Fibroblast of upper back skin (primary cell): ENCODE data around the gene MGLL.
A peak's percentile ranks its signal among the peaks of the same experiment; 100 is the strongest.

Experiments used
- DNase-seq: peaks from one replicate; pipeline ENCODE4 v3.0.0-alpha.2; 2013

MGLL gene

DNA sequence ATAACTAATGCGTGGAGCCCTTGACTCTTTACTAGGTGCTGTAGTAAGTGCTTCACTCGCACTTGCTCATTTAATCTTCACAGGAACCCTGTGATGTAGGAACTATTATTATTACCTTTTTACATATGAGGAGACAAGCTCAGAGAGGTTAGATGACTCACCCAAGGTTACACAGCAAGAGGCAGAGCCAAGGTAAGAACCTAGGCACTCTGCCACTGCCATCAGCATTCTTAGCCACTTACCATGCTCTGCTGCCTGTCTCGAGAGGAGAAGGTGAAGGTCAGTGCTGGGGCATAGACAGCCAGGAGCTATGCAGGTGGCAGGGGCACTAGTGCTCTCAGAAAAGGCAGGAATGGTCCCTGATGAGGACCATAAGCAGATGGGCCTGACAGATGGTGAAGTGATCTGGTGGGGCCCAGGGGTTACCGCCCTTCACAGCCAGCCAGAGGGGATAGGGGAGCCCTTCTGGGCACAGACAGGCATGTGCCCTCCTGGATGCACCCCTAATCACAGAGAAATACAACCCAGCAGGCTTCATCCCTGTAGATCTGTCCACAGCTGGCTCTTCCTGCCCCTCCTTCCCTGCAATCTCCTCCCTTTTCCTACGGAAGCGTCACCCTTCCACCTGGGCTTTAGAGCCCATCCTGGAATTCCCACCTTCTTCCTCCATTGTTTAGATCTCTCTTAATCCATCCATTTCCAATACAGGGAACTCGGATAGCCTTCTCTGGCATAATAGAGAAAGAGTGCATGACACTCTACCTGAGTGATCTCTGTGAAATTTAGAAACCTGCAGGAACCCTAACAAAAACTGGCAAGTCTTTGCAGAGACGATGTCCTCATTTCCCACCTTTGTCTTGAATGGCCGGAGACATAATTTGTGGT, 122.7 kb downstream of the MGLL start:
- DNase-seq: no peak

DNA sequence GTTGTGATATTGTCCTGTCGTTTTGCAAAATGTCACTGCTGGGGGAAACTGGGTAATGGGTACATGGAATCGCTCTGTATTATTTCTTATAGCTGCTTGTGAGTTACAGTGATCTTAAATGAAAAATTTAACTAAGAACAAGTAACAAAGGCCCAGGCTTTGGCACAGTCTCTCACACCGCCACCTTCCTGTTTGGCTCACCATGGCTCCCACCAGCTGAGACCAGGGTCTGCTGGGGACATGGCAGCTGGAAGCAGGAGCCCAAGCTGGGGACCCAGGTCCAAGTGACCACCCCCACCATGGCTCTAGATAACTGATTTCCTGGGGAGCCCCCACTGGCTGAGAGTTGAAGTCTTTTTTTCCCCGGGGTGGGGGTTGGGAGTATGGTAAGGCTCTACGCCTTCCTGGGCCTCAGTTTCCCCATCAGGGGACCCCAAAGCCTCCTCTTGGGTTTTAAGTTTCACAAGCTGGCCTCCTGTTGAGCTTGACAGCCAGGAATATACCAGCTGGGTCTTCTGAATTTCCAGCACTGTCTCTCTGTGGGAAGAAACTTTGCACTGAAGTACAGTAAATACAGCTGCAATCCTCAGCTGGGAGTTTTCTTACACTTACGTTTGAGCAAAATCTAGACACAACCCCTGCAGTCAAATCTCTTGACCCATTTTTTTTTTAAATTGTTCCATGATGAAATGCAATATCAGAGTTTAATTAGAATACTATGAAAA, 123.5 kb downstream of the MGLL start:
- DNase-seq: no peak

DNA sequence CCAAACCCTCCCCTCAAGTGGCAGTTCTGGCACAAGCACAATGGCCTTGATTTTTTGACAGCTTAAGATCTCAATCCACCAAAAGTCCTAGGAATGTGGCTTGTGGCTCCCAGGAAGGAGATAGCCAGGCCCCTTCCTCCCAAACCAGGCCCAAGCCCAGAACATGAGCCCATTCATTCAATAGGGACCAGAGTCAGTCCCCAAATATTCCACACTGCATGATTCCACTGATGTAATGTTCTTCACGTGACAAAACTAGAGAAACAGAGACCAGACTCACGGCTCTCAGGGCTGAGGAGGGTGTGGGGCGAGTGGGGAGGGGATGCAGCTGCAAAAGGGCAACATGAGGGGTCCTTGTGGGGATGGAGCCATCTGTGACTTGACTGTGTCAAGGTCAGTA, 124.0 kb downstream of the MGLL start:
- no peak for DNase-seq

DNA sequence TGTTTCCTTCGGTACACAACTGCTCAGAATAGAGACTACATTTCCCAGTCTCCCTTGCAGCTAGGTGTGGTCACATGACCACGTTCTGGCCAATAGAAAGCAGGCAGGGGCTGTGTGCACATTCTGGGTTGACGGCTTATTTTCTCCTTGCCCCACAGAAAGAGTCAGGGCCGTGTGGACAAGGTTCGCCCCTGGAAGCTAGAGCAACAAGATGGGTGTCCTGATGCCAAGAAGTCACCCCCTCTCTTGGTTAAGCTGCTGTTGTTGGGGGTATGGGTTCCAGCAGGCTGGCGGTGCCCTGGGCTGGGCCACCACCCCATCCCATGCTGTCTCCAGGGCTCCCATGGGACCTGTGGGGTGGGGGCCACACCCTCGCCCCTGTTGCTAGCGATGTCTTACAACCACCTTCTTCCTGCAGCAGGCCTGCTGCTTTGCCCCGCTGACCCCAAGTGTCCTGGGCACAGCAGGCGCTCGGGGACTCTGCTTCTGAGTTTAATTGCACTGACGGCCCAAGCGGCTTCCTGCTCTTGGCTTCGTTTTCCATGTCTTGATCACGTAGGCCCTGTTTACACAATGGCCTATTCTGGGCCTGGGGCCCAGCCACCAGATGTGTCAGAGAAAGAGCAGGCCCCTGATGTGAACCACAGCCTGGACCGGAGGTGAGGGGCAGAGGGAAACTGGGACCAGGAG, 124.6 kb downstream of the MGLL start:
- DNase-seq: peak; percentile 90

DNA sequence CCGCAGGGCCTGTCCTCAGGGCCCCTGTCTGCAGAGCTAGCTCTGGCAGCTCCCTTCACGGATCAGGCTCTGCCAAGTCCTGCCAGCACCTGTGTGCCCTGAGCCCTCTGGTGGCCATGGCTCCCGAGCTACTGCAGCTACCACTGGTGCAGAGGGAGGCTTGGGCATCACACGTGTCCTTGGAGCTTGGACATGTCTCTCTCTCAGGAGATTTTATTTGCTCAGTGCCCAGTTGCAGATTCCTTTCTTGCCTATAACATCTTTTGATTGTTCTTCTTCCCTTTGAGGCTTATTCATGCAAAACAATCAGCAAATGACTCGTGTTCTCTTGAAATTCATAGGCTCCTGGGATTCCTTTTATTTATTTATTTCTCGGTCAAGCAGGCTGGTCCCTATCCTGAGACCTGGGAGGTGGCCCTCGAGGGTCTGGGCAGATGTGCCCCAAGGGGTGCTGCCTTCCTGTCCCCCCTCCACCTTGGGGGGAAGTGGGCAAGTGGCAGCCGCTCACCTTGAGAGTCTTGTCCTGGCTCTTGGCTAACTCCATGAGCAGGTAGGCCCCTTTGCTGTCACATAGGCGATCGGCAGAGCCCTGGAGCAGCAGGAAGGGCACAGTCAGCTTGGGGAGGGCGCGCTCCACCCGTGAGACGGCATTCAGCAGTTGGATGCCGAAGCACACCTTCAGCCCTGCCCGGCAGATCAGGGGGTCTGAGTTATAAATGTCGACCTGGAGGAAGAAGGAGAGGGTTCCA, 127.7 kb downstream of the MGLL start:
- no peak for DNase-seq

DNA sequence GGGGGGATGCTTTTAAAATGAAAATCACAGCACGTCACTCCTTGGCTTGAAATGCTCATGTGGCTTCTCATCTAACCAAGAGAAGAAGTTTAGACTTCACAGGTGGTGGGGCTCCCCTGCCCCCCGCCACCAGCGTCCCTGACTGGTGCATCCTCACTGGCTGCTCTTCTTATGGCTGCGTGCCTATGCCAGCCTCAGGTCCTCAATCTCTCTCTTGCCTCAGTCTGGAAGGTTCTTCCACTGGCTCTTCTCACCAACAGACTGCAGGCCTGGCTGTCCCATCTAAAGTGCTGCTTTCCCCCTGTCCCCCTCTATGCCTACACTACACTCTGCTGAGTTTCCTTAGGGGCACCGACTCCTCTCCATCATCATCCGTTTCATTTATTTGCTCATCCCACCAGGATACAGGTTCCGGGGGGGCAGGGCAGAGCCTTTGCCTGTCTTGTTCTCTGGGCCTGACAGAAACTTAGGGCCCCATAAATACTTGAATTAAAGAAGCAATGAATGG, 128.9 kb downstream of the MGLL start:
- DNase-seq: no peak

DNA sequence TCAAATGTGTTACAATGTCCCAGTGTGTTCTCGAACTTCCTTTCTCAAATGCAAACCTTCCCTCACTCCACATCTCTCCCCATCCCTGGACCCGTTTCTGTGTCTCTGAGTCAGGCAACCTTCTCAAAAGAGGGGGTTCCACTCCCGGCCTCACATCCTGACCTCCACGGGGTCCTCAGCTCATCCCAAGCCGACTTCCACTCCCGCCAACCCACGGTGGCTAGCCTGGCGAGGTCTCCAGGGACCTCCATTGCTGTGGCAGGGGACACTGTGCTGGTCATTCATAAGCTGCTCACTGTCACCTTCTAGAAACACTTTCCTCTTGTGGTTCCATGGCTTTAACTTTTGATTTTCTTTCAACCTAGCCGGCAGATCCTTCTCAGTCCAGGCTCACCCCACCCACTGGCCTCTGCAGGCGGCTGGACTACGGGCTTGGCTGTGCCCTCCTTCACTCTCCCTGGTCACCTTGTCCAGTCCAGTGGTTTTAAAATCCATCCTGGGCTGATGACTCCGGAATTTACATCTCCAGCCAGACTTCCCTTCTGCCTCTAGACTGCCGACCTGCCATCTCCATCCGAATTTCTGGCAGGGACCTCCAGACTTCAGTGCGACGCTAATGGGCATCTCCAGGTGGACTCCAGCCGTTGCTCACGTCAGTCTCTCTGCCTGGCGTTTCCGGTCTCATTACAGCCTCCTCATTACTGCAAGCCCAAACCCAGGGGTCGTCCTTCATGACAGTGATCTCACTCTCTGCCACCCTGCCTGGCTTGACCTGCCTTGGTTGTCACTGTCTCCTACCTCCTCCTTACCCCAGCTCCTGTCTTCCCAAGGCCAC, 129.6 kb downstream of the MGLL start:
- DNase-seq: no peak

DNA sequence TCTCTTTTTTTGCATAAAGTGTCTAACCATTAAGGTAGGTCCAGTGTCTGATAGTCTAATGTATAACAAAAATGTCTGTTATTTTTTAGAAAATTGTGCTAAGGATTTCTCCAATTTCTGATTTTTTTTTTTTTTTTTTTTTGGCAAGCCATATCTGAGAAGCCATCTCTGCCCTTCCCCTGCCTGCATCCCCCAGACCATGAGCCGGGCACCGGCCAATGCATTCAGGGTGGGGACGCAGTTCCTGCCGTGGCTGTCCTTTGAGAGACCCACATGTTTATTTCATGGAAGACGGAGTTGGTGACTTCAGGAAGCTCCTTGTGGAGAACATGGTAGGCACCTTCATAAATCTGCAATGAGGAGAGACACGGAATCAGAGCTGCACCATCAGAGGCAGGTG, 130.3 kb downstream of the MGLL start:
- no peak for DNase-seq

DNA sequence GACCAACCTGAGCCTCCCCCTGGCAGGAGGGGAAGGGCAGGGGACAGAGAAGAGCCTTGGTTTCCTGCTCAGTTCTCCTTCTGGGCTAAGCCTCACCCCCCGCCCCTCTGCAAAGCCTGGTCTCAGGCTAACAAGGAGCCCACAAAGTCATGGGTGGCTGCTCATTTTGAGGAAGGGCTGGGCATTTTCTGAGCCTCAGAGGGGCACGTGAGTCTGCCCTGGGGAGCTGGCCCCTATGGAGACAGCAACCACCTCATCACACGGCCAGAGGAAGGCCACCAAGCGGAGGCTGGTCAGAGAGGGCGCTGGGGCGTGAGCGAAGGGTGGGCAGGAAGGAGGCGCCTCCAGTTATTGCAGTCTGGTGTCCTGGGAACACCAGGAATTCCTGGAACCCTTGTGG, 130.8 kb downstream of the MGLL start:
- DNase-seq: no peak

DNA sequence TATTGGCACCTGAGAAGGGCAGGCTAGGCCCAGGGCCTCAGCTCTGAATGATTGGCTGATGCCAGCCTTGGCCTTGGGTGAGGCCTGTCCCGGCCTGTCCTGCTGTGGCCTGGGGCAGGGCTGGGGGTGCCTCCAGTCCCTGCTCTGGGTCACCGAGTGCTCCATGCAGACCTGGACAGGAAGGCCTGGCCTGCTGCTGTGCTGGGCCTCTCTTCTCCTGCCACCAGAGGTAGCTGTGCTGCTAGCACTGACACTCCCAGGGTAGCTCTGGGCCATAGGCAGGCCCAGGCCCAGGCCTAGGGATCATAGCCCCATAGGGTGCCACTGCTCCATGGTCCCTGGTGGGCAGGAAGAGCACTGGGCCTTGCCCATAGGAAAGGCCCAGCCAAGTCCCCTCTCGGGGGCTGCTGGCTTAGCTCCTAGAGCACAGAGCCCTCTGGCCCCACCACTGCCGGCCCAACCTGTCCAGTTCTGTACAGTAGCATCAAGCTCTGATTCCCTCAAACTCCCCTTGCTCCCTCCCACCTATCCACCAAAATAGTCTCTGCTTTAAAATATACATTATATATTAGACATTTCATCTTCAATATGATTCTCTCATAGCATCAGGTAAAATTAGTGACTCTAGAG, 131.4 kb downstream of the MGLL start:
- peak; percentile 69 for DNase-seq

DNA sequence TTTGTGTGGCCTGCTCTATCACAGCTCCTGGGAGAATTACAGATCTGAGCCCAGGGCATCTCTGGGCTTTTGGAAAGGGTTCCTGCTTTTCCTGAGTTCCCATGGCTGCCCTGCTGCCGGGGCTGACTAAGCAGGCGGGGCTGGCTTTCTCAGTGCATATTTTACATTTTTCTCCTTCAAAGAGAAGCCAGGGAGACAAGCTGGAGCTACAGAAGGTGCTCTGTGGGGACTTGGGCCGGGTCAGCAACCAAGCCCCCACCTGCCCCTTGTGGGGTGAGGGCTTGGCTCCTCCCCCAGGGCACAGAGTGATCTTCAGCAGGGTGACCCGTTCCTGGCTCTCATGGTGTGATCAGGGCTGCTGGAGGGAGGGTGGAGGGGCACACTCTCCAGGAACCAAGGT, 132.2 kb downstream of the MGLL start:
- peak; percentile 77 for DNase-seq

DNA sequence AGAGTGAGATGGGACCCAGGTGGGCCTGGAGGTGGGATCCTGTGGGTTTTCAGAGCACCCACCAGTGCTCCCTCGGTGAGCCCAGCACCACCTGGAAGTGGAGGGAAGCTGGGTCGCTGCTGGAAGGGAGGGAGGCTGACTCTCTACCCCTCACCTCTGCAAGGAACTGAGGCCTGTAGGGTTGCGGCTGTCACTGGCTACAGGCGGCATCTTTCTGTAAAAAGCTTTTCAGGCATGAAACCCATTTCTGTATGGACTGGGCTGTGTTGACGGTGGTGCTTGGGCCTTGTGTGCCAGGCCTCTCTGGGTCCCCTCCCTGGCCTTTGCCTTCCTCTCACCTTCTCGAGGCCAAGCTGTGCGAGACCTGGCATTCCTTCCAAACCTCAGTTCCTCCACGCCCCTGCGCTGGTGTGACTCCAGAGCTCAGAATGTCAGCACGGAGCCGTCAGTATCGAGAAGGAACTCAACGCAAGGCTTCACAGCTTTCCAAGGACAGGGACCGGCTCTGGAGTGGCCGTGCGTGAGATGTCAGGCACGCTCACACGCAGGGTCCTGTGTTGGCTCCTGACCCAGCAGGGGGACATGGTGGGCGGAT, 133.0 kb downstream of the MGLL start:
- DNase-seq: no peak

DNA sequence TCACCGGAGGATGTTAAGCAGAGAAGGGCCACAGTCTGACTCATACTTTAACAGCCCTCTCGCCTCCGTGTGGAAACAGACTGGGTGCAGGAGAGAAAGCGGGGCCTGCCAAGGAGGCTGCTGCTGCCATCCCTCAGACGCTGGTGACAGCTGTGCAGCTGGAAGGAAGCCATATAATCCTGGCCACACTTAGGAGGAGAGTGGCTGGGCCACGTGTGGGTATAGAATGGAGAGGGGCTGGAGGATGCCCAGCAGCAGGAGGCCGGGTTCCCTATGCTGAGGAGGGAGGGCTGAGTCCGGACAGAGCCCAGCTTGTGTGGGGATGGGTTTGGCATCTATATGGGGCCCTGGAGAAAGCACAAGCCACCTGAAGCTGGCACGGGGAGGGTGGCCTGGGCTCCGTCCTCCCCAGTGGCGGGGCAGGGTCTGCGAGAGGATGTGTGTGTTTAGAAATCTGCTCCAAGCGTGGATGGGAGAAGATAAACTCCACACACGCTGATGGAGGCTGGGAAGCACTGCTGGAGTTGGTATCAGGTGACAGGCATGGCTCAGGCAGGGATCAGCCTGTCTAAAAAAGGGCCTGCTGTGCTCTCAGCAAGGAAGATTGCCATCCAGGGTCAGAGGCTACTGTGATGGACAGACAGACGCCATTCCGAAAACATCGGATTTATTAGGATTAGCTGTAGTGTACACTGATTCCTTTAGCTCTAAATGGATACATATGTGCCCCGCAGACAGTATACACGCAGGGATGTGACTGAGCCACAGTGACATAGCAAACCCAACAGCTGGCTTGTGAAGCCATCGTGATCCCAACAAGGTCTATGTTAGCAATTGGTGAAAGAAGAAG, 133.7 kb downstream of the MGLL start:
- peak; percentile 53 for DNase-seq

DNA sequence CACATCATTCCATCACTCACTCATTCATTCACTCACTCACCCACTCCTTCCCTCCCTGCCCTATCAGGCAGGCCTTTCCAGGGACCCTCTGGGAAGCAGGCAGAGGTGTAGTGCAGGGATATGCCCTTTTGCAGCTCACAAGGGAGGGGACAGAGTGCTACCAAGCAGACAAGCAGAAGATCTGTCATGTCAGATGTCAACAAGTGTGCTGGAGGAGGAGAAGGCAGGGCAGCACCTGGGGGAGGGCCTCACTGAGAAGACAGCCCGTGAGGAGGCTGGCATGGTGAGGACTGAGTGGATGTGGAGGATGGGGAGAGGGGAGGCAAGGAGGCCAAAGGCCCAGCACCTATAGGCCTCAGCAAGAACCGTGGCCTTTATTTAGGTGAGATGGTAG, 134.3 kb downstream of the MGLL start:
- DNase-seq: no peak

DNA sequence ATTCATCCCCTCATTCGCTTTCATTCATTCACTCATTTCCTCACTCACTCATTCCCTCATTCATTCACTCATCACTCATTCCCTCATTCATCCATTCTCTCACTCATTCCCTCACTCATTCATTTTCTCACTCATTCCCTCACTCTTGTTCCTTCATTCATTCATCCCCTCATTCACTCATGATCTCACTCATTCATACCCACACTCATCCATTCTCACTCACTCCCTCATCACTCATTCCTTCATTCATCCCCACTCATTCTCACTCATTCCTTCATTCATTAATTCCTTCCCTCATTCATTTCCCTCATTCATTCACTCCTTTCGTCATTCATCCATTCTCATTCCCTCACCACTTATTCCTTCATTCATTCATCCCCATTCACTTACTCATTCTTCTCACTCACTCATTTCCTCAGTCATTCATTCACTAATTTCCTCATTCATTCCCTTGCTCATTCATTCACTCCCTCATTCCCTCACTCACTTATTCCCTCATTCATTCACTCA, 135.0 kb downstream of the MGLL start:
- DNase-seq: no peak

DNA sequence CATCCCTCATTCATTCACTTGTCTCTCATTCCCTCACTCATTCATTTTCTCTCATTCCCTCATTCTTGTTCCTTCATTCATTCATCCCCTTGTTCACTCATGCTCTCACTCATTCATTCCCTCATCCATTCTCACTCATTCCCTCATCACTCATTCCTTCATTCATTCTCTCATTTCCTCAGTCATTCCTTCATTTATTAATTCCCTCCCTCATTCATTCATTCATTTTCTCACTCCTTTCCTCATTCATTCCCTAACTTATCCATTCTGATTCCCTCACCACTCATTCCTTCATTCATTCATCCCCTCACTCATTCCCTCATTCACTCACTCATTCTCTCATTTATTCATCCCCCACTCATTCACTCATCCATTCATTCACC, 135.8 kb downstream of the MGLL start:
- DNase-seq: no peak

DNA sequence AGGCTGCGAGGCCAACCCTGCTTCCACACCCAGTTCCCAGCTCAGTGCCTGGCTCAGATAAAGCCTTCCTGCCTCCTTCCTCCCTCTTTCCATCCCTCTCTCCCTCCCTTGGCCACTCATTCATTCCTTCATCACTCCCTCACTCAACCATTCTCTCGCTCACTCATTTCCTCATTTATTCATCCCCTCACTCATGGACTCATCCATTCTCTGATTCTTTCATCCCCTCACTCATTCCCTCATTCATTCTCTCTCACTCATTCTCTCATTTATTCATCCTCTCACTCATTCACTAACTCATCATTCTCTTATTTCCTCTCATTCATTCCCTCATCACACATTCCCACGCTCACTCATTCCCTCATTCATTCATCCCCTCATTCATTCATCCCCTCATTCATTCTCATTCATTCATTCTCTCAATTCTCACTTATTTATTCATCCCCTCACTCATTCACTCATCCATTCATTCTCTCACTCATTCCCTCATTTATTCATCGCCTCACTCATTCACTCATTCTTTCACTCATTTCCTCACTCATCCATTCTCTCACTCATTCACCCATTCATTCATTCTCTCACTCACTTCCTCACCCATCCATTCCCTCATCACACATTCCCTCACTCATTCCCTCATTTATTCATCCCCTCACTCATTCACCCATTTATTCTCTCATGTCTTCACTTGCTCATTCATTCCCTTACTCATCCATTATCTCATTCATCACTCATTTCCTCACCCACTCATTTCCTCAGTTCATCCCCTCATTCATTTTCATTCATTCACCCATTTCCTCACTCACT, 136.4 kb downstream of the MGLL start:
- DNase-seq: no peak

DNA sequence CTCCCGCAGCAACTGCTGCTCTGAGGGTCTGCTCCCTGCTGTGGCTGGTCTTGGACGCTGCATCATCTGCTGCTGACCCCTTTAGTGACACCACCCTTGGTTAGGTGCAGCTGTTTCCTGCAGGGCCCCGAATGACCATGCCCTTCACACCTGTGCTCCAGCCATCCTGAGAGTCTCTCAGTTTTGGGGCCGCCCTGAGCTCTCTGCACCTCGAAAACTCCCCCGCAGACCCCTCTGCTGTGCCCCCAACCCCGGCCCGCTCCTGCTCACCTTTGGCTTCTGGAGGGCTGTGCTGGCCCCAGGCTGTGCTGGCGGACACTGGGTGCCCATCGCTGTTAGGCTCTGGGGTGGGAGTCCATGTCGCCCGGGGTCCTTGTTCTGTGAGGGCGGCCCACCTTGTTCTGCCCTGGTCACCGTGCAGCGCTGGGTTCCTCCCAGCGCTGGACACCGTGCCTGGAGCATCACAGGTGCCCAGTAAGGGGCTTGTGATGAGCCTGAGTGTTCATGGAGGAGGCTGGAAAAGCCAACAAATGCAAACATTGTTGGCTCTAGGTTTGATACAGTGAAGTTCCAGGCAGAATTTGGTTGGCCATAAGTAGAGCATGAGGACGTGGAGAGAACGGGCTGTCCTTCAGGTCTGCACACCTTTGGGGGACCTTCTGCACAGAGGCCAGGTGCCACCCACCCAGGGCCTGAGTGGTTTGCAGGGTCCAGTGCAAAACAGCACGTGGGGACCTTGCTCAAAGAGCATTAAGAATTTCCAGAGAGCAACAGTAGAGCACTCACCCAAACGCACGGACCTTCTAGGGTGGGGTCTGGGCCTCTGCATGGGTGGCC, 137.2 kb downstream of the MGLL start:
- DNase-seq: no peak
